Suppressor macrophage treated with lipopolysaccharide for 1 hour (primary cell): ENCODE measurements around the gene TMEM147.

ENCODE experiments used
- DNase-seq, 3 donors: peaks; one replicate each; pipeline ENCODE4 v3.0.0-alpha.2; 2020 to 2022

Gene TMEM147

GRCh38 chr19:35549174-35549788, 3.9 kb downstream of the TMEM147 start:
- DNase-seq, result peak; percentile 77 to 89 (median 82)

- DNase-seq, result no peak
These were observed 4.6 kb downstream of the TMEM147 start for GRCh38 chr19:35549879-35550523.

DNA sequence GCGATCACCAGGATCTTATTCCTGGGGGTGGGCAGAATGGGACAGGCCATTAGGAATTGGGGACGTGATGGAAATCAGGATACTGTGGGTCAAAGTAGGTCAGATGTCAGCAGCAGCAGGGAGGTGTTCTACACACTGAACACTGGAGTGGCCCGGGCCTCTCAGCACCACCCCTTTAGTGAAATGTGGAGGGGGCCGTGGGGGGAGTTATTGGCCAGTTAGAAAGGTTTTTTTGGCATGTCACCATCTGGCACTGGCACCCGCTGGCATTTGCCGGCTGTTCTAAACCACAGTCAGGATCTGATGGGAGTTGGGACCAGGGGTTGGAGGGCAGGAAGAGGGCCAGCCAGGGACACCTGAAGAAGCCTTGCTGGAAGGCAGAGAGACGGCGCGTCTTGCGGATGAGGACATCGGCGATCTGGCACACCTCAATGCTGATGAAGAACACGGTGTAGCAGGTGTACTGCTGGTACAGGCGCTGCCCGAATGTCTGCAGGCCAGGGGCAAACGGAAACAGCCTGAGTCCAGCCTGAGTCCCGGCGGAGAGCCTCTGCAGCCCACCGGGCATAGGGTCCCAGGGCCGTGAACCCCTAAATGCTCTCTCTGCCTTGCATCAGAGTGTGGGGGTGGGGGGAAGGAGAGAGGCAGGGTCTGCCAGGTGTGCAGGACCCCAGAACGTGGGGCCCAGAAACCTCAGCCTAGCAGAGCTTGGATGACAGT, 5.8 kb downstream of the TMEM147 start:
- no peak for DNase-seq

- no peak for DNase-seq
These were observed 7.3 kb downstream of the TMEM147 start for GRCh38 chr19:35552534-35553384.

- DNase-seq, result no peak
These were observed 8.1 kb downstream of the TMEM147 start for GRCh38 chr19:35553385-35554000.

GRCh38 chr19:35554076-35554475, 8.7 kb downstream of the TMEM147 start:
- DNase-seq, result no peak

DNA sequence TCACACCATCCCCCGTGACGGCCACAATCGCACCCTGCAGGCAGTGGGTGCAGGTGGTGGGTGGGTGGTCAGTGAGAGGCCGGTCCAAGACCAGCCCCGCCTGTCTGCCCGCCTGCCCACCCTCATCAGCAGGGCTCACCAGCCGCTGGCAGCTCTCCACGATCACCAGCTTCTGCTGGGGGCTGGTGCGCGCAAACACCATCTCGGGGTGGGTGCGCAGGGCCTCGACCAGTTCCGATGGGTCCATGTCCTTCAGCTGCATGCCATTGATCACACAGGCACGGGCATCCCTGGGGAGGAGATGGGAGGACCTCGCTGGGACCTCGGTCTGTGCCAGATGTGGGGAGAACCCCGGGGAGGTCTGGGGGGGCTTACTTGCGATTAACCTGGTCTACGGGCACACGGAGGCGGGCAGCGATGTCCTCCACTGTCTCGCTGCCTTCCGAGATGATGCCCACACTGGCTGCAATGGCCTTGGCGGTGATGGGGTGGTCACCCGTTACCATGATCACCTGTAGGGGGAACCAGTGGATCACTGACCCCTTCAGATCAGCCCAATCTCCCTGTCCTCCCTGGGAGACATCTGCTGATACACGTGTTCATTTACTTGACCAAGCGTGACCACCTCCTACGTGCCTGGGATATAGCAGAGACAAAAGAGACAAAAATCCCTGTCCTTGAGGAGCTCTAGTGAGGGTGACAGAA, 10.0 kb downstream of the TMEM147 start:
- peak in 1 of 3 donors; percentile 13 for DNase-seq

- no peak for DNase-seq
These were observed 10.7 kb downstream of the TMEM147 start for GRCh38 chr19:35556025-35556590.

GRCh38 chr19:35556846-35557538, 11.6 kb downstream of the TMEM147 start:
- DNase-seq, result no peak

DNA sequence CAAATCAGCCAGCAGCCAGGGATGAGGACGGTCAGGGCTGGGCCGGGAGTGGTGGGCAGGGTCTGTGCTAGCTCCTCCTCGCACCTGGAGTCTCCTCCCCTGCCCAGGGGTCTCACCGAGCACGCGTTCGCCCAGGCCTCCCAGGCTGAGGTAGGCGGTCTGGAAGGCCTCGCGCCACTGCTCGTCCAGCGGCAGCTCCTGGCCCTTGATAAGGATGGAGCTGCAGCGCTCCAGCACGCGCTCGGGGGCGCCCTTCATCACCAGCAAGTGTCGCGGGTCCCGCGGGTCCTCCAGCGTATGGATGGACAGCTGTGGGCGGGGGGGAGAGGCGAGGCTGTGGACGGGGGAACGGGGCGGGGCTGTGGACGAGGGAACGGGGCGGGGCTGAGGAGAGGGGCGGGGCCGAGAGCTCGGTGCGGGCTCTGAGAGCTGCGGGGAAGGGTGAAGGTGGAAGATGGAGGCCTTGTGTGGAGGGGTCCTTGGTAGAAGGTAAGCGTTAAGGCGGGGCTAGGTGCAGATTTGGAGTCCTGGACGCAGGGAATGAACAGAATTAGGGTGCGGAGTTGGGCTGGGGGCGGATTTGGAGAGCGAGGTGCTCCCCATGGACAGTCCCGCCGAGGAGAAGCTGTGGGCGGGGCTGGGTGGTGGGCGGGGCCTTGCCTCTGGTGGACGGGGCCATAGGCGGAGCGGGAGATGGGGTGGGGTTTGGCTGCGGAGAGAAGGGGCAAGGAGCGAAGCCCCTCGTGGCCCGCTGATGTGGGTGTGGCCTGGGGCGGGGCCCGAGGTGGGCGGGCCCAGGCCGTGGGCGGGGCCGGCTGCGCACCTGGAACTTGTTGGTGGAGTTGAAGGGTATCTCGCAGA, 12.3 kb downstream of the TMEM147 start:
- peak; percentile 60 to 77 (median 63) for DNase-seq

- no peak for DNase-seq
These were observed 13.2 kb downstream of the TMEM147 start for GRCh38 chr19:35558400-35559280.

DNA sequence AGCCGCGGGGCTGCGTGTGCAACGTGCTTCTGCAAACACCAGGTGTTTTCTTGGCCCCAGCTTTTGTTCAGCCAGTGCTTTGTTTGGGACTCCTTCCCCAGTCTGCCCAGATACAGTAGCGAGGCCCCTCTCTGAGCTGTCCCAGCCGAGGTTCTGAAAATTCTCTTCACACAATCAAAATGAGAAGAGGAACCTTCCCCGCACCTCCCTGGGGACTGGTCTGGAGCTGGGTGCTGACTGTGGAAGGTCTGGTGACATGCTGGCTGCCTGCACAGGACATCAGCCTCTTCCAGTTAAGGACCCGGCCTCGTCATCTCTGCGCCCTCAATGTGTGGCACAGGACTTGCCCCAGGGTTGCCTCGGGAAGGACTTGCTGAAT, 13.8 kb downstream of the TMEM147 start:
- no peak for DNase-seq

GRCh38 chr19:35559781-35560180, 14.4 kb downstream of the TMEM147 start:
- no peak for DNase-seq

- no peak for DNase-seq
These were observed 14.8 kb downstream of the TMEM147 start for GRCh38 chr19:35560271-35560670.

GRCh38 chr19:35560677-35561076, 15.3 kb downstream of the TMEM147 start:
- no peak for DNase-seq

DNA sequence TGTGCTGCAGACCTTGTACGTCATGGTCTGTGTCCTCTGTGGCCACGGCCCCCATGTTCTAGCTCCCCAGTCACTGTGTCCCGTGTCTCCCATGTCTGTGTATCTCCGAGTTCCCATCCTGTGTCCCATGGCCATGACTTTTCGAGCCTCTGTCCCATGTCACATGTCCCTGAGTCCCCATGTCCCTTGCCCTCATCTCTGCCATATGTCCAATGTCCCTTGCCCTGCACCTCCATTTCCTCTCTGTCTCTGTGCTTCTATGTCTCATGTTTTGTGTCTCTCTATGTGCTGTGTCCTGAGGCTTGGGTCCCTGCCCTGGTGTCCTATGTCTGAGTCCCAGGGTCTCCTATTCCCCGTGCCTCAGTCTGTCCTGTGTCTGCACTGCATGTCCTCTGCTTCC, 16.0 kb downstream of the TMEM147 start:
- no peak for DNase-seq

DNA sequence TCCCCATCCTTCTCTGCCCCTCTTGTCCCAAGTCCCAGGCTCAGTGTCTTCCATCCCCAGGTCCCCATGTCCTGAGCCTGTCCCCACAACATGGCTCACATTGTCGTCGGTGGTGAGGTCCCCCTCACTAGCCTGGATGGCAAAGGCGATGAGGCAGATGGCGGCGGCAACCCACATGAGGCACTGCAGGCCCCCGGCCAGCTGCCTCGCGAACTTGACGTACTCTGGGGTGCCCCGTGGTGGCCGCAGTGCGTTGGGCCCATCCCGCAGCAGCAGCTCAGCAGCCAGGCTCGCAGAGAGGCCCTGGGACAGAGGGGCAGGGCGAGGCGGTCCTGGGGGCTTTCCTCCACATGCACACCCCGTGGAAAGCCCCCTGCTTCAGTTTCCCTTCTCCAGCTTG, 16.9 kb downstream of the TMEM147 start:
- no peak for DNase-seq

GRCh38 chr19:35562776-35563175, 17.4 kb downstream of the TMEM147 start:
- no peak for DNase-seq

GRCh38 chr19:35563207-35563829, 17.9 kb downstream of the TMEM147 start, which contains the start of gene ATP4A:
TSS of gene ATP4A (minus strand) at chr19:35563658. CDS start at chr19:35563629, 29 bp downstream.
- no peak for DNase-seq
